IMR-90 (cell line): ENCODE measurements around the gene METTL24. TPM values are rescaled to one million over a fixed set of nuclear protein-coding genes. Genes with fewer than 3 reads are reported as not detected.
"Not testable (repeated sequence)": the region's sequence is repeated elsewhere in the genome, so short reads cannot be mapped to it uniquely, and the experiment has no call there.

Experiments
- ATAC-seq: fragments of 200-7000 bp; cut with Tn5 transposase; 2 replicates; pipeline ENCODE4 v1.9.1; 2020; ENCODE audit warnings: low read depth, mild to moderate bottlenecking, moderate library complexity
- BruUV-seq: library from RNA; stranded (reverse); fragments of 400-500 nt; replicated peaks from 2 replicates; lab custom pipeline; 2021; lab: Mats Ljungman, UMichigan
- CTCF ChIA-PET: fragments of 300-600 bp; formaldehyde crosslinking; extraction: SDS; loops from one replicate; lab custom pipeline; 2021; ENCODE audit warnings: antibody characterized with exemption; lab: Yijun Ruan, JAX
- POLR2A ChIA-PET: fragments of 300-600 bp; sonication (Branson Sonifier 250); formaldehyde crosslinking; loops from one replicate; lab custom pipeline; 2022; ENCODE audit warnings: antibody characterized with exemption; ENCODE audit not compliant: unreplicated experiment; lab: Charles Lee
- DNase-seq: peaks from one replicate; pipeline ENCODE4 v3.0.0; 2013
- H2AFZ ChIP-seq: replicated peaks from 2 replicates; pipeline ENCODE3; 2013; ENCODE audit warnings: low read length, mild to moderate bottlenecking; ENCODE audit not compliant: poor library complexity
- H2AK5ac ChIP-seq: 2 replicates; pipeline ENCODE4 v1.6.1; 2013; ENCODE audit warnings: low read depth, low read length, inconsistent platforms
- H2AK9ac ChIP-seq: replicated peaks from 2 replicates; pipeline ENCODE3; 2013; ENCODE audit warnings: mild to moderate bottlenecking, low read depth, low read length, moderate library complexity; ENCODE audit not compliant: poor library complexity
- H2BK120ac ChIP-seq: 2 replicates; pipeline ENCODE4 v1.6.1; 2013; ENCODE audit warnings: low read depth, low read length, inconsistent platforms
- H2BK15ac ChIP-seq: 3 replicates; pipeline ENCODE4 v1.6.1; 2013; ENCODE audit warnings: low read depth, low read length, inconsistent platforms
- H2BK20ac ChIP-seq: 2 replicates; pipeline ENCODE4 v1.6.1; 2013; ENCODE audit warnings: low read depth, mild to moderate bottlenecking, inconsistent platforms, low read length, moderate library complexity
- H2BK5ac ChIP-seq: 2 replicates; pipeline ENCODE4 v1.6.1; 2013; ENCODE audit warnings: mild to moderate bottlenecking, low read depth, low read length, inconsistent platforms; ENCODE audit not compliant: poor library complexity, severe bottlenecking
- H3K14ac ChIP-seq: replicated peaks from 2 replicates; pipeline ENCODE4 v1.6.1; 2013; ENCODE audit warnings: low read depth, low read length, inconsistent platforms
- H3K18ac ChIP-seq: 2 replicates; pipeline ENCODE4 v1.6.1; 2013; ENCODE audit warnings: low read depth, low read length, control low read depth
- H3K23ac ChIP-seq: 2 replicates; pipeline ENCODE4 v1.6.1; 2013; ENCODE audit warnings: low read depth, low read length, inconsistent platforms
- H3K27ac ChIP-seq: 2 replicates; pipeline ENCODE4 v1.5.1; 2013; ENCODE audit warnings: mild to moderate bottlenecking, control low read depth, low read length; ENCODE audit not compliant: insufficient read depth
- H3K27me3 ChIP-seq: 2 replicates; pipeline ENCODE4 v1.6.1; 2013; ENCODE audit warnings: low read length; ENCODE audit not compliant: control insufficient read depth, insufficient read depth
- H3K36me3 ChIP-seq: 2 replicates; pipeline ENCODE4 v1.6.1; 2013; ENCODE audit warnings: low read length, mixed read lengths; ENCODE audit not compliant: control insufficient read depth, insufficient read depth
- H3K4ac ChIP-seq: 2 replicates; pipeline ENCODE4 v1.6.1; 2013; ENCODE audit warnings: low read depth, low read length, inconsistent platforms
- H3K4me1 ChIP-seq: 2 replicates; pipeline ENCODE4 v1.6.1; 2013; ENCODE audit warnings: low read length, mixed read lengths; ENCODE audit not compliant: control insufficient read depth, insufficient read depth
- H3K4me2 ChIP-seq: 2 replicates; pipeline ENCODE4 v1.6.1; 2013; ENCODE audit warnings: low read depth, mild to moderate bottlenecking, control low read depth, low read length, moderate library complexity
- H3K4me3 ChIP-seq: 2 replicates; pipeline ENCODE4 v1.5.1; 2013; ENCODE audit warnings: low read depth, mild to moderate bottlenecking, control low read depth, low read length, moderate library complexity; ENCODE audit not compliant: insufficient read depth
- H3K56ac ChIP-seq: 2 replicates; pipeline ENCODE4 v1.6.1; 2013; ENCODE audit warnings: low read length, inconsistent platforms; ENCODE audit not compliant: insufficient read depth; ENCODE audit errors: extremely low read depth
- H3K79me1 ChIP-seq, 2 experiments: 2 replicates each; pipeline ENCODE4 v1.6.1; 2013; ENCODE audit warnings: low read length in 2 of 2, inconsistent platforms in 1 of 2, low read depth in 1 of 2
- H3K9ac ChIP-seq: 2 replicates; pipeline ENCODE4 v1.6.1; 2013; ENCODE audit warnings: low read depth, low read length, control low read depth
- H3K9me1 ChIP-seq: 2 replicates; pipeline ENCODE4 v1.6.1; 2013; ENCODE audit warnings: low read length, inconsistent platforms; ENCODE audit not compliant: insufficient read depth
- H3K9me3 ChIP-seq: 2 replicates; pipeline ENCODE4 v1.6.1; 2013; ENCODE audit warnings: low read length; ENCODE audit not compliant: control insufficient read depth, insufficient read depth
- H4K20me1 ChIP-seq: 2 replicates; pipeline ENCODE4 v1.6.1; 2013; ENCODE audit warnings: low read length, inconsistent platforms; ENCODE audit not compliant: insufficient read depth
- H4K5ac ChIP-seq: 2 replicates; pipeline ENCODE4 v1.6.1; 2013; ENCODE audit warnings: mild to moderate bottlenecking, low read depth, low read length, control low read depth
- H4K8ac ChIP-seq, 2 experiments: 2 replicates each; pipeline ENCODE4 v1.6.1; 2013; ENCODE audit warnings: low read depth in 2 of 2, low read length in 2 of 2, control low read depth in 1 of 2, inconsistent platforms in 1 of 2
- H4K91ac ChIP-seq: 2 replicates; pipeline ENCODE4 v1.6.1; 2013; ENCODE audit warnings: low read depth, low read length, inconsistent platforms; ENCODE audit not compliant: insufficient read depth
- WGBS, 2 experiments: methylation state at CpG; one replicate each; pipeline versions ENCODE4 v1.1.5 to v1.1.7; 2013; ENCODE audit warnings: missing lambda C conversion rate in 2 of 2; ENCODE audit not compliant: insufficient read length in 1 of 2; ENCODE audit errors: extremely low coverage in 2 of 2; 5-methylcytosine and 5-hydroxymethylcytosine counted together
- dilution Hi-C: fragments of 300-500 bp; cut with HindIII; formaldehyde crosslinking; loops from one replicate; pipeline ENCODE4 v1.14.3; 2018; ENCODE audit warnings: low sequenced_read_pairs; ENCODE audit not compliant: unreplicated experiment
- in situ Hi-C: fragments of 300-500 bp; cut with MboI; formaldehyde crosslinking; loops from 3 replicates; pipeline ENCODE4 v1.14.3; 2019; ENCODE audit warnings: low sequenced_read_pairs, inconsistent platforms, mixed read lengths
- intact Hi-C: fragments of 100-400 bp; cut with micrococcal nuclease; formaldehyde crosslinking; loops from 2 replicates; pipeline ENCODE4 v1.10.0; 2022
- polyA plus RNA-seq, 3 experiments: library from polyadenylated mRNA; depleted of rRNA; stranded (reverse); fragments of >200 nt; gene quantifications; 2 replicates each; pipeline ENCODE4 v1.2.3, GENCODE V29; 2012; ENCODE audit warnings: low replicate concordance in 1 of 3
- total RNA-seq: library from RNA; depleted of rRNA; stranded (reverse); fragments of >200 nt; gene quantifications from 2 replicates; pipeline ENCODE4 v1.2.3, GENCODE V29; 2012

Gene METTL24
- total and polyA plus RNA-seq, 2 of the 4 experiments (the other 2 are of a cell fraction): not detected

- H3K79me1 ChIP-seq, H3K23ac ChIP-seq, DNase-seq, H2BK120ac ChIP-seq, H4K8ac ChIP-seq, H3K56ac ChIP-seq, H2BK5ac ChIP-seq, H3K27me3 ChIP-seq, H3K4me2 ChIP-seq, H2BK15ac ChIP-seq, H4K5ac ChIP-seq, dilution Hi-C loops, H3K4ac ChIP-seq, H3K9me3 ChIP-seq, H4K20me1 ChIP-seq, H2BK20ac ChIP-seq, H4K91ac ChIP-seq, H3K18ac ChIP-seq, H2AK5ac ChIP-seq, H3K4me3 ChIP-seq, intact Hi-C loops, H3K9ac ChIP-seq, H3K14ac ChIP-seq, BruUV-seq, H3K9me1 ChIP-seq, POLR2A ChIA-PET, H3K36me3 ChIP-seq, ATAC-seq, H2AFZ ChIP-seq, H3K4me1 ChIP-seq, in situ Hi-C loops, H3K27ac ChIP-seq, H2AK9ac ChIP-seq: not testable (repeated sequence)
- CTCF ChIA-PET: interaction anchor here (0.6 kb wide), 1 partner anchor 540 kb away, joined by 3 read pairs; no protein-coding TSS in a partner anchor
- WGBS, 2 experiments: no CpG with 5 or more reads among the region's 1 CpG
Observed at GRCh38 chr6:110236007-110236406, 122.1 kb downstream of the METTL24 start.
